GM12872 (cell line): Measurements from ENCODE around the gene PLCG1.

Source experiments
- TF ChIP-seq, protein P1 (sequence below): IDR thresholded peaks from 3 replicates; pipeline ENCODE4 v1.5.1; 2011; ENCODE audit warnings: low read depth, mild to moderate bottlenecking, low read length, moderate library complexity; ENCODE audit not compliant: insufficient read depth

Gene PLCG1

DNA sequence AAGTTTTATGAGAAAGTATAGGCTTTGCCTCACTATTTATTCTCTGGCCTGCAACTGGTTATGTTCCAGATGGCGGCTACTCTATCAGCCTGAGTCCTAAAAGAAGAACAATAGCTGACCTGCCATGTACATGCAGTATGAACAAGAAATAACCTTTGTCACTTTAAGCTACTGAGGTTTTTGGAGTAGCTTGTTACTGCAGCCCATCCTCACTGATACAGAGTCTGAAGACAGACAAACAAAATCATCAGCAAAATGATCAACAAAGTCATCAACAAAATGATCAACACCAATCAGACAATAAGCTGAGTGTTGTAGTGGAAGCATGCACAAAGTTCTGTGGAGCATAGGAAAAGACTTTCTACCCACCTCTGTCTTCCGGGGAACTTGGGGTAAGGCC lies 82.5 kb downstream of the PLCG1 start:
- TF ChIP-seq, protein P1, sequence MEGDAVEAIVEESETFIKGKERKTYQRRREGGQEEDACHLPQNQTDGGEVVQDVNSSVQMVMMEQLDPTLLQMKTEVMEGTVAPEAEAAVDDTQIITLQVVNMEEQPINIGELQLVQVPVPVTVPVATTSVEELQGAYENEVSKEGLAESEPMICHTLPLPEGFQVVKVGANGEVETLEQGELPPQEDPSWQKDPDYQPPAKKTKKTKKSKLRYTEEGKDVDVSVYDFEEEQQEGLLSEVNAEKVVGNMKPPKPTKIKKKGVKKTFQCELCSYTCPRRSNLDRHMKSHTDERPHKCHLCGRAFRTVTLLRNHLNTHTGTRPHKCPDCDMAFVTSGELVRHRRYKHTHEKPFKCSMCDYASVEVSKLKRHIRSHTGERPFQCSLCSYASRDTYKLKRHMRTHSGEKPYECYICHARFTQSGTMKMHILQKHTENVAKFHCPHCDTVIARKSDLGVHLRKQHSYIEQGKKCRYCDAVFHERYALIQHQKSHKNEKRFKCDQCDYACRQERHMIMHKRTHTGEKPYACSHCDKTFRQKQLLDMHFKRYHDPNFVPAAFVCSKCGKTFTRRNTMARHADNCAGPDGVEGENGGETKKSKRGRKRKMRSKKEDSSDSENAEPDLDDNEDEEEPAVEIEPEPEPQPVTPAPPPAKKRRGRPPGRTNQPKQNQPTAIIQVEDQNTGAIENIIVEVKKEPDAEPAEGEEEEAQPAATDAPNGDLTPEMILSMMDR = no peak

DNA sequence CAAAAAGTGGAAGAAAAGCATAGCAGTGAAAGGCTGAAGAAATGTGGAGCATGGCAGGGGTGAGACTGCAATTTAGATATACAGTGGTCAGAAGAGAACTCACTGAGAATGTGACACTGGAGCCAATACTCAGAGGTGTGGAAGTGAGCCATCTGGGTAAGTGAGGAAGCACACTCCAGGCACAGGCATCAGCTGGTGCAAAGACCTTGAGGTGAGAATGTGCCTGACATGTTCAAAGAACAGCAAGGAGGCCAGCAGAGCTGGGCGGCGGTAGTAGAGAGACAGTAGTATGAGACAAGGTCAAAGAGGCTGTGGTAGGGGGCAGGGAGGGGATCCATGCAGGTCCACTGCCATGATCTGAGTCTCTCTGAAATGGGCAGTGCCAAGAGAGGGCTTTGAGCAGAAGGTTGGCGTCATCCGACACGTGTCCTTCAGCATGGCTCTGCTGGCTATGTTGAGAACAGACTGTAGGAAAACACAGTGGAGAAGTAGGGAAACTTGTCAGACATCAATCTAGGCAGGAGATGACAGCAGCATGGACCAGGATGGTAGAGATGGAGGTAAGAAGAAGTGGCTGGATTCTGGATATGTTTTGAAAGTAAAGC lies 84.4 kb downstream of the PLCG1 start:
- TF ChIP-seq, protein P1 = no peak

DNA sequence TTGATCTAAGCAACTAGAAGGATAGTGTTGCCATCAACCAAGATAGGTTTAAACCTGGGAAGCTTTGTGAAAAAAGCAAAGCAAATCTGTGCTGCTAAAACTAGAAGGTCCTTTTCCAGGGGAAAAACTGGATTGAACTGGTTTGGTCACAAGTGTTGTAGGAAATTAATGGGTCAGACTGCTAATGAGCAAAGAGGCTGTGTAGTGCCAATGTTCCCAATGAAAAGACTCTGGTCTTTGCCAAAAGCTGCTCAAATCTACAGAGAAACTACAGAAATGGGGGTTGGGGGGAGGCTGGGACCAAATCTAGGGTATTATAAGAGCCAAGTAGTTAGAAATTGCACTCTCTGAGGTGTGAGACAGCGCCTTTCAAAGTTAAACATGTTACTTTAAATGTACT lies 85.0 kb downstream of the PLCG1 start:
- TF ChIP-seq, protein P1 = no peak

DNA sequence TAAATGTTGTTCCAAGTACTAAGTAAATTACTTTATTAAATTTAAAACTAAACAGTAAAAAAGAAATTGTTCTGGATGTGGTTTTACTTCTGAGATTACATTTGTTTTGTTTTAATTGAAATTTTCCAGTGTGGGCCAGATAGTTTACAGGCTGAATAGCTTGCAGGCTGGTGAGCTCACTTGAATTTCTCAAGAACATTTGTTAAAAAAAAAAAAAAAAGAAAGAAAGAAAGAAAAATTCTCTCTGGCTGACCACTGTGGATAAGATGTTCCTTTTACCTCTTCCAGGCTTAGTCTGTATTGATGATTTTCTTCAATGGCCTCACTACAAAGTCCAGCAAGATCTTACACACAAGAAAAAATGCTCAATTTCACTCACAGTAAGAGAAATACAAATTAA lies 85.4 kb downstream of the PLCG1 start:
- TF ChIP-seq, protein P1 = no peak

DNA sequence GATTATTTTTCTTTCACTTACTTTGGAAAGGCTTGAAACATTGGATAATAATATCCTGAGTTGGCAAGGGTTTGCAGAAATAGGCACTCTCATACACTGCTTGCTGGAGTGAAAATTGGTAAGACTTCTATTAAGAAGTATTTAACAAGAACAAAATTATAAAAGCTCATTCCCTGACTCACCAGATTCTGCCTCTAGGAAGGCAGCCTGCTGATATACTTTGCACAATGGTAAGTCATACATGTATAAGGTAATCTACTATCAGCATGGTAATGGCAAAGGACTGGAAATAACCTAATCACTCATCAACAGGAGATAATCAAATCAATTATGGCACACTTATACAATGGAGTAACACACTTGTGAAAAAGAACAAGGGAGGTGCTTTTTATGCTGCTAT lies 85.8 kb downstream of the PLCG1 start:
- TF ChIP-seq, protein P1 = no peak

DNA sequence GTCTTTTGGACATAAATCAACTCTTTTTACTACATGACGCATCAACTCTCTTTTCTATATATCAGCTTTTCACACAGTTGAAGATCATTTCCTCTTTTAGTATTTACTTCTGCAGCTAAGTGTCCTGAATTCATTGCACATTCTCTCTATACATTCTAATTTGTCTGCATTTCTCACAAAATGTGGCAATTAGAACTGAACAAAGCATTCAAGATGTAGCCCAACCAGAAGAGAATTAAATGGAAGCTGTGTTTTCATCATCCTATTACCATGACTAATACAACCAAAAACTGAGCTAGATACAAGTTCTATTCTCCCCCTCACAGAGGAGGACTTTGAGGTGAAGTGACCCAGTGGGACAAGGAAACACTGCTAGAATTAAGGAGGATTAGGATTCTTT lies 86.9 kb downstream of the PLCG1 start:
- TF ChIP-seq, protein P1 = no peak

DNA sequence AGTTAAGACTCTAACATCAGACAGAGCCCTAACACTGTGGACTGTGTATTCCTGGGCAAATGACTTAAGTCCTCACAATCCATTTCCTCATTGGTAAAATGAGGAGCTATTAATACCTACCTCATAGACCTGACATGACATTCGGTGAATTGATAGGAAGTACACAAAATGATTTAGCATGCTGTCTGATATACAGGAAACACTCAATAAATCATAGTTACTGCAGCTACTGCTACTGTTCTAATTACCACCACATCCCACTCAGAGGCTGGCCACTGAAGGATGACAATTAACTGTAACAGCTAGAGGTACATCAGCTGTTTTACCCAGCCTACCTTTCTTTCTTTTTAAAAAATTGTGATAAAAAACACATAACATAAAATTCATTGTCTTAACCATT lies 87.7 kb downstream of the PLCG1 start:
- TF ChIP-seq, protein P1 = no peak

DNA sequence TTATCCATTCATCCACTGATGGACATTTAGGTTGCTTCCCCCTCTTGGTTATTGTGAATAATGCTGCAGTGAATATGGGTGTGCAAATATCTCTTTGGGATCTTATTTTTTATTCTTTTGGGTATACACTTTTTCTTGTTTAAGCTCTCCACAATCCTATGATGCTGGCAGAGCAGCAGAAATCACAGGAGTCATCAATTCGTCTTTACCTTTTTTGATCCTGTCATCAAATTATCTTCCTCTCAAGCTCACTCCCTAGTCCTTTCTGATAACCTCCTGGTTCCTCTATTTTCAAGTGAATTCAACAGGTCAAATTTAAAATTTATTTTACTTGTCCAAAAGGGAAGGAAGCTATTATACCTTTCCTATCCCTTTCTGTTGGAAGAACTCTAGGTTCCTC lies 89.1 kb downstream of the PLCG1 start:
- TF ChIP-seq, protein P1 = no peak
